ENCODE measurements around the gene C12orf76.
A peak's percentile ranks its signal among the peaks of the same experiment; 100 is the strongest.
"Not testable (repeated sequence)": the region's sequence is repeated elsewhere in the genome, so short reads cannot be mapped to it uniquely, and the experiment has no call there.

Gene C12orf76, protein sequence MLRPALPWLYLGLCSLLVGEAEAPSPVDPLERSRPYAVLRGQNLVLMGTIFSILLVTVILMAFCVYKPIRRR

DNA sequence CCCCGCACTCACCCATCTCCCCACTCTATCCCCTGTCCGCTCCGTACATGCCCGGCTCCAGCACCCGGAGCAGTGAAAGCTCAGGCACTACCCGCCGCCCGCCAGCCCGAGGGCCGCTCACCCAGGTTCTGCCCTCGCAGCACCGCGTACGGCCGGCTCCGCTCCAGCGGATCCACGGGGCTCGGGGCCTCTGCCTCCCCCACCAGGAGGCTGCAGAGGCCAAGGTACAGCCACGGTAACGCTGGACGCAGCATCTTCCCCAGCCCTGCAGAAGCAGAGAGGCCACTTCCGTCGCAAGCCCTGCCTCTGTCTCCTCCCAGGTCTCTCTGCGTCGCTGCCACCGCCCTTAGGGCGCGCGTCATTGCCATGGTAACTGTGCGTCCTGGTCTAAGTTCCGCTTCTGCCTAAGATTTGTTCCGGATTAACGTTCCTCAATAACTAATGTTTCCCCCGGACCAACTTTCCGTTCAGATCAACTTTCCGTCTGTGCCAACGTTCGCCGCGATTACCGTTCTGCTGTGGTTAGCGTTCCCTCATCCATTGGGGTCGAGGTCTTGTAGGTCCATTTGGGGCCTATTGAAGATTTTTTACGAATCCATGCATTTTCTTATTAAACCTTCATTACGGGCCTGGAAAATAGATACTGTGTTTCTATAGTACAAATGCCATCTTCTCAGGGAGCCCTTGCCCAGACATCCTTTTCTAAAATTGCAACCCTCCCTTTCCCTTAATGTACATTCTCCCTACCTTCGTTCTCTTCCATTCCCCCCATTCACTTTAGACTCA, at the start of gene C12orf76:
Gene C12orf76, minus strand, starts transcription at position 281 of the 786 bp plus-strand sequence. Its CDS starts 27 bp downstream, at position 254.
- peak; percentile 89 for DNase-seq

DNA sequence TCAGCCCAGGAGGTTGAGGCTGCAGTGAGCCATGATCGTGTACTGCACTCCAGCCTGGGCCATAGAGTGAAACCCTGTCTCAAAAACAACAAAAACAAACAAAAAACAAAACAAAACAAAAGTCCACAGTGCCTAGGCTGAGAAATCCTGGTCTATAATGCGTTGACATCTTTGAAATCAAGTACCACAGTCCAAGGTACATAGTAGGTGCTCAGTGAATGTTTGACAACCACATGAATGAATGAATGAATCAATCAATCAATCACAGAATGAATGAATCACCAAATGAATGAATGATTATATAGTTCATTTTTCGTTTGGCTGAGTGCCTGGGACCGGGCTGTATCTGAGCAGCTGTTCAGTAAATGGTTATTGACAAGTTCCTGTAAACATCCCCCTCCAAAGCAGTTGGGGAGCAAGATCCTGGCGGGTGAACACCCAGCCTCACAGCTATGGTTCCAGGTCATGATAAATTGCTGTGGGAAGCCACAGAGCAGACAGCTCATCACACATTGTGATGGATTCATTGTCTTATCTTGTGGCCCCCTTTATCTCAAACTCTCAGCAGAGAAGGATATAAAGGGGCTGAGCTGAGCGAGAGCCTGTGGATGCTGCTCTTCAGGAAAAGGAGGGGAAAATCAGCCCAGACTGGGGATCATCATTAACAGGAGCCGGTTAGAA, 45.4 kb upstream of the C12orf76 start:
- DNase-seq, result no peak

DNA sequence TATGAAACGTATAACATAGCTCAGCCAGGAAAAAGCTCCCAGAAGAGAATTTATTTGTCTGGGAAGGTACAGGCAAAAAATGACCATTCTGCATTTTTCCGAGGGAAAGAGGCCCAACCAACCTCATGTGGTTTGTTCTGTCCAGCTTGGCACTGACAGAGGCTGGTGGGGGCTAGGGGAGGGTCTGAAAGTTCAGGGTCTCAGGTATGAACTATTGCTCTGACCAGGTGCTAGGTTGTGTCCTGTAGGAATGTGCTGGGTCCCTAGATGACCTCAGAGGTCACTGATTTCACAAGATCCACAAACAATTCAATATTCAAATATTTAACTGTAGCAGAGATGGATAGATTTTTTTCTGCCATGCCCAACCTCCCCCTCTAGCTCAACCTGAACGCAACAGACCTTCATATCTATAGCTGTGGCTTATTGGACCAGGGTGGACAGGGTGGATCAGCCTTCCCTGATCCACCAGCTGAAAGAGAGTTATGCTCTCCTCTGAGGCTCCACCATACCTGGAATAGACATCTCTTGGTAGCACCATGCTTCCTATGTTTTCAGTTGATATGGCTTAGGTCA, 42.9 kb upstream of the C12orf76 start:
- no peak for DNase-seq

DNA sequence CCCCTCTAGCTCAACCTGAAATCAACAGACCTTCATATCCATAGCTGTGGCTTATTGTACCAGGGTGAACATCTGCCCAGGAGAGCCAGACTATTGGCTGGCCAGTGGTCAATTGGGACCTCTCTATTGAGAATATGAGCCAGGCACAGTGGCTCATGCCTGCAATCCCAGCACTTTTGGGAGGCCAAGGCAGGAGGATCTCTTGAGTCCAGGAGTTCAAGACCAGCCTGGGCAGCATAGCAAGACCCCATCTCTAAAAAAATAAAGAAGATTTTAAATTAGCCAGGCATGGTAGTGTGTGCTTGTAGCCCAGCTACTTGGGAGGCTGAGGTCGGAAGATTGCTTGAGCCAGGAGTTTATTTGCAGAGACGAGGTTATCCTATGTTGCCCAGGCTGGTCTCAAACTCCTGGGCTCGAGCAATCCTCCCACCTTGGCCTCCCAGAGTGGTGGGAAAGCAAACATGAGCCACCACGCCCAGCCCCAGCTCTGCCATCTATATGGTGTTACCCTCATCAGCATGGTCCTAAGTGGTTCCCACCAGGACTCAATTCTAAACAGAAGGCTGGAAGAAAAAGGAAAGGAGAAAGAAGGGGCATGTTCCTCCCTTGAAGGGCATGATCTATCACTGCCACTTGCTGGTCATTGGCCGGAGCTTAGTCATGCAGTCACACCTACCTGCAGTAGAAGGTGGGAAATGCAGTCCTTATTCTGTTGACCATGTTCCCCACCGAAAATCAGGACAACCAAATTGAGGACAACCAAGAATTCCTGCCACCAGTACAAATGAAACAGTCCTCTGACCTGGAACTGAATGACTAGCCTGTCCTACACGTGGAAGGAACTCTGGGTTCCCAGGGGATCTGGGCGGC, 42.2 kb upstream of the C12orf76 start:
- no peak for DNase-seq

DNA sequence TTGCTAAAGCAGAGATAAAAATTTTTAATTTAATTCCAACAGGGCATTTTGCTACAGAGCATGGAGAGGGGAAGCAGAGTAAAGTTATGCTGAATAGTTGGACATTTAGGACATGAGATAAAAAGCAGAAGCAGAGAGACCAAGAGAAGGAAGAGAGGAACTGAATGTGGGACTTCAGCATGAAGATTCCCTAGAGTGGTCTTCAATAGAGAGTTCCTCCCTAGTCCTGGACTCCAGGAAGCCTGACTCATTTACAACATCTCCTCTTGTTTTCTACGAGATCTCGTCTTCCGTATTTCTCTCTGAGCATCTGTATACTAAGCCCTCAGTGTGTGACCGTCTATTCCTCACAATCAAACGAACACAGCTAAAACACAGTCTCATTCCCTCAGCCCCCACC, 40.6 kb upstream of the C12orf76 start:
- DNase-seq, result no peak

DNA sequence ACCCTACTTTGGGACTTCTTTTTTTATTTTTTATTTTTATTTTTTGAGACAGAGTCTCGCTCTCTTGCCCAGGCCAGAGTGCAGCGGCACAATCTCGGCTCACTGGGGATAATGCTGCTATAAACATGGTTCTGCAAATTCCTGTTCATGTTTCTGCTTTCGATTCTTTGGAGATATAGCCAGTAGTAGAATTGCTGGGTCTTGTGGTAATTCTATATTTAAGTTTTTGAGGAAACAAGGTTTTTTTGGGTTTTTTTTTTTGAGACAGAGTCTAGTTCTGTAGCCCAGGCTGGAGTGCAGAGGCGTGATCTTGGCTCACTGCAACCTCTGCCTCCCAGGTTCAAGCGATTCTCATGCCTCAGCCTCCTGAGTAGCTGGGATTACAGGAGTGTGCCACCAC, 39.9 kb upstream of the C12orf76 start:
- DNase-seq, result not testable (repeated sequence)

DNA sequence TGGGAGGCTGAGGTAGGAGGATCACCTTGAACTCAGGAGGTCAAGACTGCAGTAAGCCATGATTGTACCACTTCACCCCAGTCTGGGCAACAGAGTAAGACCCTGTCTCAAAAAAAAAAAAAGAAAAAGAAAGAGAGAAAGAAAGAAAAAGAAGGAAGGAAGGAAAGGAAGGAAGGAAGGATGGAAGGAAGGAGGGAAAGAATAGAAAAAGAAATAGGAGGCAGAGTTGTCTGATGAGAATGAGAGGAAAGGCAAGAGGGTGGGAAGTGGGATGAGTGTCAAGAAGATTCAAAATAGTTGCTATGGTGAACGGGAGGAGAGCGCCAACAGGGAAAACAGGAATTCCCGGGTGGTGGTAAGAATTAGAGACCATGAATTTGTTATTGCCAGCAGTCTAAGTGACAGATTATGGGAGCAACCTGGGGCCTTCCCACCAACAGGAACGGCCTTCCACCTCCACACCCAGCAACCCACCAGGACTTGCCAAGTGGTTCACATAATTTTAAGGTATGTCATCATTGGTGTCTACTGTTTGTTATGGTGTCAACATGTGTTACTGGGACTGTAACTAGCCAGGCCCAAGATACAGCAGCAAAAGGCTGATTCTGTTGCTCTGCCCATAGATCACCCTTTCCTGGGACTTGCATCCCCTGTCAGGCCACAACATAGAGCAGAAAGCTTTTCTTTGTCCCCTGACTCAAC, 36.1 kb upstream of the C12orf76 start:
- no peak for DNase-seq

DNA sequence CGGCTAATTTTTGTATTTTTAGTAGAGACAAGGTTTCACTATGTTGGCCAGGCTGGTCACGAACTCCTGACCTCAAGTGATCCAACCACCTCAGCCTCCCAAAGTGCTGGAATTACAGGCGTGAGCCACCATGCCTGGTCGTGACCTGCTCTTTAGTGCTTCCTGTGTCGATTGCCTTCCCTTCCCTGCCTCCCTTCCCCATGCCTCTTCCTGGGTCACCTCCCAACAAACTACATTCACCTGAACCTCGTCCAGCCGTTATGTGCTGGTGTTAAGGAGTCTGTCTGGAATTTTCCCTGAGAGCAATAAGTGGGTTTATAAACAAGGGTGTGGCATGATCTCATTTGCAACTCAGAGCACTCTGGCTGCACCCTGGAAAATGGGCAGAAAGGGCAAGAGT, 32.1 kb upstream of the C12orf76 start:
- DNase-seq, result no peak

DNA sequence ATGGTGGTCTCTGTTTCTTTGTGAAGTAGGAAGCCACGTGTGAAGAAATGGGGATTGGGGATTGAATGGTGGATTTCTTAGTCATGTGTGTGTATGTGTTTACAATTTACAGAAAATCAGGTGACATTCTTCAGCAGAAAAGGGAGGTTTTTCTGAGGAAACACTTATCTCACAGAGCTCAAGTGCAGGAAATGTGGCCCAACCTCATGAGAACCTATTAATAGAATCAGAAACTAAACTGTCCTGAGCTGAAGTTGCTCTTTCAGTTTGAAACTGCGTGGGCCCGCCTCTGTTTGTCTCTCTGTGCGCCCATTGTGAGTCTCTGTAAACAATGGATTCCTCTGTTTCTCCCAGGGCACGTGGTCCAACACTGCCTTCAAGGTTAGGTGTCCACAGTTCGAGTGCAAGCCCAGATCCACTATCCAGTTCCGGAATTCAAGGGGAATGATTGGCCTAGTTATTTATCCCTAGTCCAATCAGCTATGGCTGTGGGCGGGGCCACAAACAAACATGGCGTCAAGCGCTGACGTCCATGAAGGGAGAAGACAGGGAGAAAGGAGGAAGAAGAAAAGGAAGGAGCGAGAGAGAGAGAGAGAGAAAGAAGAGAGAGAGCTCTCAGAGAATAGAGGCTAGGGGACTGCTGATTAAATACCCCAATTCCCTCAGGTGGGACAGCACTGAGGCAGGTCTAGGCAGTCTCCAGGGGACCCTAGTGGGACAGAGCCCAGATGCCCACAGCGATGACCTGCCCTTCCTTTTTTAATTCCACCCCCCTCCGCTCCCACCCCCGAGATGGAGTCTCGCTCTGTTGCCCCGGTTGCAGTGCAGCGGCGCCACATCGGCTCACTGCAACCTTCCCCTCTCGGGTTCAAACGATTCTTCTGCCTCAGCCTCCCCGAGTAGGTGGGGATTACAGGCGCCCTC, 31.4 kb upstream of the C12orf76 start:
- peak; percentile 70 for DNase-seq

DNA sequence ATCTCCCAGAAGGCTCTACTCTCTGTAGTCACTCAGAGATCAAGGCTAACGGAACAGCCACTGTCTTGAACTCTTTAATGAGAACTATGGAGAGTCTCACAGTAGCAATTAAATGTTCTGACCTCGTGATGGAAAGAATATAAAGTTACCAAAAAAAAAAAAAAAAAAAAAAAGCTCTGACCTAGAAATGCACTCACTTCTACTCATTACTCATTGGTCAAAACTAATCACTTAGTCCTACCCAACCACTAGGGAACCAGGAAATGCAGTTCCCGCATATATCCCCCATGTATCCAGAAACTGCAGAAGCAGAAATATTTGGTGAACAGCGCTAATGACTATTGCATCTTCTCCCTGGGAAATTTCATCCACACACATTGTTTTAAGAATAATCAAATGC, 29.5 kb upstream of the C12orf76 start:
- no peak for DNase-seq

DNA sequence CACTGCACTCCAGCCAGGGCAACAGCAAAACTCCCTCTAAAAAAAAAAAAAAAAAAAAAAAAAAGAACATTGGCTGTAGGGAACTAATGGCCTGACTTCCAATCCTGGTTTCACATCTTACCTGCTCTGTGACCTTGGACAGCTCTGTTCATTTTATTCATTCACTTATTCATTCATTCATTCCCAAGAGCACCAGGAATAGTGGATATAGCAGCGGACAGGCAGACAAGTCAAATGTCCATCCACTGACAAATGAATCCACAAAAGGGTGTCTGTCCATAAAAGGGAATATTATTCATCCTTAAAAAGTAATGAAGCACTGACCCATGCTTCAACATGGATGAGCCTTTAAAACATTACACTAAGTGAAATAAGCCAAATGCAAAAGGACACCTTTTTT, 27.6 kb upstream of the C12orf76 start:
- DNase-seq, result no peak

DNA sequence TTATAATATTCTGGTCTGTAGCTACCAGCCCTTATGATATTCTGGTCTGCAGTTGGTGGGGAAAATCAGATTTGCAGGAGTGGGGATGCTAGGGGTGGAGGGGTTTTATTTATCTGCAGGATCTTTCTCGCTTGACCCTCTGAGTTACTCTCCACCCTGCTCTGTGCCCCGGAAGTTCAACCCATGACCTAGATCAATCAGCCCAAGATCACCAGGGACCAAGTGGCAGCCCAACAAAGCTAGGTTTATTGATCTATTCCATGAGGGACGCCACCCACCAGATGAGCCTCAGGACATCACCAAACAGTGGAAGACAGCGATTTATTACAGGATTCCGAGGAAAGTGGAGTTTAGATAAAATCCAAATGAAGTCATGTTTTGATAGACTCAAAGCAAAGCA, 25.8 kb upstream of the C12orf76 start:
- no peak for DNase-seq

DNA sequence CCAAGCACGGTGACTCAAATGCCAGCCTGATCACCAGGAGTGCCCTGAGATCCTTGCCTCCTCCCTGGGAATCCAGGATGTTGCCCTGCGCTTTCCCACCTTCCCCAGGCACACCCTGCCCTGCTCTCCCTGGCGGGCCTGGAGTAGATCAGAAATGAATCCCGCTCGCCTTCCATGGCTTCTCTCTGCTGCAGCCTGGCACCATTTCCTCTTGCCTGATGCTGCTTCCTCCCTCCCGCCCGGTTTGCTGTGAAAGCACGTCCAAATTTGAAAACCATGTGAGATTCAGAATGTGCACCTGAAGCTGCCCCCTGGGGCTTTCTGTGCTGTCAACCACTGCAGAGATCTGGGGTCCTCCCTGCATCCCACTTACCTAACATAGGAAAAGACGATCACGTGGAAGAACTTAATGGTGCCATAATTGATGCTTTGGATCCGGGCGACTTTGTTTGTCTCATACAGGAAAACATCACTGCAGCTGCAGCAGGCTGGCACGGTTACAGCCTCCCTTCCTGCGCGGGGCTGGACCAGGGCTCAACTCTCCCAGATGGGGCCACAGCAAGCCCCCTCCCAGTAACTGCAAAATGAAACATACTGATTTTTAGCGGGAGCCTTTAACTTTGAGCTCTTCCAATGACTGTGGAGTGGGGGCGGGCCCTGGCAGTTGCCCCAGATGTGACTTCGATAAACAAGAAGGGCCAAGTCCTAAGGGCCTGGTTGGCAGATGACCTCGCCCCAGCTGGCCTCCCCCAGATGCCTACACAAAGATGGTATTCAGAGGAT, 24.9 kb upstream of the C12orf76 start:
- peak; percentile 23 for DNase-seq

DNA sequence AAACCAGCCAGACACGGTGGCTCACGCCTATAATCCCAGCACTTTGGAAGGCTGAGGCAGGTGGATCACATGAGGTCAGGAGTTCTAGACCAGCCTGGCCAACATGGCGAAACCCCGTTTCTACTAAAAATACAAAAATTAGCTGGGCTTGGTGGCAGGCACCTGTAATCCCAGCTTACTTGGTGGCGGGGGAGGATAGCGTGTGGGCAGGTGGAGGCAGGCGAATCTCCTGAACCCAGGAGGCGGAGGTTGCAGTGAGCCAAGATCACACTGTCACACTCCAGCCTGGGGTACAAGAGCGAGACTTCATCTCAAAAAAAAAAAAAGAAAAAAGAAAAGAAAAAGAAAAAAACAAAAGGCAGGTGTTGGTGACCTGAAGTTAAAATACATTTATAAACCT, 24.3 kb upstream of the C12orf76 start:
- DNase-seq, result not testable (repeated sequence)

DNA sequence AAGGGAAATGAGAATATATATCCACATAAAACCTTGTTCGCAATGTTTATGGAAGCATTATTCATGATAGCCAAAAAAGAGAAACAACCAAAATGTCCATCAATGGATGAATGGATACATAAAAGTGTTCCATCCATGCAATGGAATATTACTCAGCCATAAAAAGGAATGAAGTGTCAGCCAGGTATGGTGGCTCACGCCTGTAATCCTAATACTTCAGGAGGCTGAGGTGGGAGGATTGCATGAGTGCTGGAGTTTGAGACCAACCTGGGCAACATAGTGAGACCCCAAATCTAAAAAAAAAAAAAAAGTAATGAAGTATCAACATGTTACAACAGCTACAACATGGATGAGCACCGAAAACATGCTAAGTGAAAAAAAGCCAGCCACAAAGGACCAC, 23.6 kb upstream of the C12orf76 start:
- DNase-seq, result no peak

DNA sequence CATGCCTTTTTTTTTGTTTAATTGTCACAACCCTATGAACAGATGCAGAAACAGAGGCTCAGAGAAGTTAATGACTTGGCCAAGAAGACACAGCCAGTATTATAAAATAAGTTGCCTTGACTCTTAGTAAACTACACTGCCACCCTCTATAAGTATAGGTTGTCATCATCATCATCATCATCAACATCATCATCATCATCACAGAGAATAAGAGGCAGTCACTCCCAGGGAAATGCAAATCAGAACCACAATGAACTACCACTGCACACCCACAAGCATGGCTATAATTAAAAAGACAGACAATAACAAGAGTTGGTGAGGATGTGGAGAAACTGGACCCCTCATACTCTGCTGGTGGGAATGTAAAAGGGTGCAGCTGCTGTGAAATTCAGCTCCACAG, 23.2 kb upstream of the C12orf76 start:
- DNase-seq, result no peak

DNA sequence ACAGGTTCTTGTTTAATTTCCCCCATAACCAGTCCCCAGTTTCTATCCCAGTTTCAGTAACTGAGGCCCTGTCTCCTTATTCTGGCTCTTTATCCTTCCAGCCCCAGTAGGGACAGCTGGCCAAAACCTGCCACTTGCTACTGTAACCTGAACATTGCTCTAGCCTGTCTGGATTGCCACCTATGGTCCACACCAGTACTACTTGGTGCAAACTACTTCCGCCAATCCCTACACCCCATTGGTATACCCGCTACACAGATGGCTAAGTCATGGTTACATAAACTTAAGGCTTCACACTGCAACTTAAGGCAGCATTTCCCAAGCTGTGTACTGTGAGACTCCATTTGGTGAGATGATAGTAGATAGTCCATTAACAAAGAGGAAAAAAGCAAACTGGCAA, 20.3 kb upstream of the C12orf76 start:
- DNase-seq, result no peak

DNA sequence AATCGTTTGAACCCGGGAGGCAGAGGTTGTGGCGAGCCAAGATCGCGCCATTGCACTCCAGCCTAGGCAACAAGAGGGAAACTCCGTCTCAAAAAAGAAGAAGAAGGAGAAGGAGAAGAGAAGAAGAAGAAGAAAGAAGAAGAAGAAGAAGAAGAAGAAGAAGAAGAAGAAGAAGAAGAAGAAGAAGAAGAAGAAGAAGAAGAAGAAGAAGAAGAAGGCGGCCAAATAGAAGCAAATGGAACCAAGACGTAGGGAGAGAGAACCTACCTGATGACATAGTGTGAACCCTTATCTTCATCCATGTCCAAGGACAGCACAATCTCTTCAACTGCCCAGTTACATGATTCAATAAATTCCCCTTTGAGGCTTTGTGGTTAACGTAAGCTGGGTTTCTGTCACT, 19.8 kb upstream of the C12orf76 start:
- not testable (repeated sequence) for DNase-seq

DNA sequence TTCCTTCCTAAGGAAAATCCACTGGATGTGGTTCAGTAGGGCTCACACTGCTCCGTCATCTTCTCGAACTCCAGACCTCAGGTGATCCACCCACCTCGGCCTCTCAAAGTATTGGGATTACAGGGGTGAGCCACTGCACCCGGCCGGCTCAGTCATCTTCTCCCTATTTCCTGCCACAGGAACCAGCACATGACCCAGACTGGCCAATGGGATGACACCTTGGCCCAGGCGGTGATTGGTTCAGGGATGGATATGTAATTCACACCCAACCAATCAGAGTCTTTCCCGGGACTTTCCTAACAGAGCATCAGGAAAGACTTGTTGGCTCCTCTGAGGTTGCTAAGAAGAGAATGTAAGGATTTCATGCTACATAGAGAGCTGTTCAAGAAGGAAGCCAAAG, 19.2 kb upstream of the C12orf76 start:
- DNase-seq, result no peak

DNA sequence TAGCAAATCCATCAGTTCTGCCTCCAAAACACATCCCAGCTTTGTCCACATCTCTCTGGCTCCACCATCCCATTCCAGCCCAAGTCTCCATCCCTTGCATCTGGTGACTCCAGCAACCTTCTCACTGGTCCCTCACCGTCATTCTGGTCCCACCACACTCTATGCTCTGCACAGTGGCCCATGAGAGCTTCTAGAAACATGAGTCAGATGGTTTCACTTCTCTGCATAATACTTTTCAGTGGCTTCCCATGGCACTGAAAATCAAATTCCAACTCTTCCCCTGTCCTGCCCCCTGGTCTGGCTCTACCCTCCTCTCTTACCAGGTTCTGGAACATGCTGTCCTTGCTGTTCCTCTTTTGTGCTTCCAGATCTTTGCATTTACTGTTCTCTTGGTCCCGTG, 17.2 kb upstream of the C12orf76 start:
- no peak for DNase-seq

All from activated naive CD4-positive, alpha-beta T cell treated with anti-CD3 and anti-CD28 coated beads, Interleukin-2, amount 50 U/mL, for 16 hours (primary cell).